Stimulated activated CD8-positive, alpha-beta memory T cell treated with anti-CD3 and anti-CD28 coated beads, Interleukin-4, amount 100 ng/mL, for 24 hours (primary cell): Measurements from ENCODE around the gene WDR37.
A peak's percentile ranks its signal among the peaks of the same experiment; 100 is the strongest.
"Not testable (repeated sequence)": the region's sequence is repeated elsewhere in the genome, so short reads cannot be mapped to it uniquely, and the experiment has no call there.

Source experiments
- DNase-seq: peaks from one replicate; pipeline ENCODE4 v3.0.0-alpha.2; 2020; ENCODE audit warnings: low read depth

The WDR37 gene, protein sequence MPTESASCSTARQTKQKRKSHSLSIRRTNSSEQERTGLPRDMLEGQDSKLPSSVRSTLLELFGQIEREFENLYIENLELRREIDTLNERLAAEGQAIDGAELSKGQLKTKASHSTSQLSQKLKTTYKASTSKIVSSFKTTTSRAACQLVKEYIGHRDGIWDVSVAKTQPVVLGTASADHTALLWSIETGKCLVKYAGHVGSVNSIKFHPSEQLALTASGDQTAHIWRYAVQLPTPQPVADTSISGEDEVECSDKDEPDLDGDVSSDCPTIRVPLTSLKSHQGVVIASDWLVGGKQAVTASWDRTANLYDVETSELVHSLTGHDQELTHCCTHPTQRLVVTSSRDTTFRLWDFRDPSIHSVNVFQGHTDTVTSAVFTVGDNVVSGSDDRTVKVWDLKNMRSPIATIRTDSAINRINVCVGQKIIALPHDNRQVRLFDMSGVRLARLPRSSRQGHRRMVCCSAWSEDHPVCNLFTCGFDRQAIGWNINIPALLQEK

DNA sequence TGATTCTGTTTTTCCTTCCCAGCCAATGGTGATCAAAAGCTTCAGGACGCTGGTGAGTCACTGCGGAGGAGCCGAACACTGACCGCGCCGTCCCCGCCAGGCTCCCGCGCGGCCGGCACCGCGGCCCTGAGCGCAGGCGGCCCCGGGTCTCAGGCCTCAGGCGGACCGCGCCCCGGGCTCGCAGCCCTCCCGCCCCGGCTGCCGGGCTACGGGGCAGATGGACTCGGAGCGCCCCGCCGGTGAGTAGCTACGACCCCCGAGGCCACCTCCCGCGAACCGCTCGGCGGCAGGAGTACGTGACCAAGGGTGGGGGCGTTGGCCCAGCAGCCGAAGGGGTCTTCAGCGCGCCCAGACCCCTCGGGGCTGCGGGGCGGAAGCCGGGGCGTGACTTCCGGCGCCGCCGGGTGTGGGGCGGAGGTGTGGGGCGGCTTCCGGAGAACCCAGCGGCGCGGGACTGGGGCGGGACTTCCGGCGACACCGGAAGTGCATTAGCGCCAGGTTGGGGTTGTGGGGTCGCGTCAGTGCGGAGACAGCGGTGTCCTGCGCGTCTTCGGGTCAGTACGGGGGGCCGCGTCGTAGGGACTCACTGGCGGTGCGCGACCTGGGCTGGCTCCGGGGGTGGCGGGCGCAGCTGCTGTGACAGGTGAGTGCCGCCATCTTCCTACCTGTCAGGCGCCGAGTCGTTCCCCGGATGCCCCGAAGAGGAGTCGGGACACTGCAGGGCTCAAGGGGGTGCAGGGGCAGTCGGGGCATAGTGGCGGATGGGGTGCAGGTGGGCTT lies at the start of gene WDR37:
Gene WDR37, plus strand, starts transcription at position 60 of the 780 bp plus-strand sequence. CDS start 15,771 bp downstream, outside the sequence.
- peak; percentile 85 for DNase-seq

DNA sequence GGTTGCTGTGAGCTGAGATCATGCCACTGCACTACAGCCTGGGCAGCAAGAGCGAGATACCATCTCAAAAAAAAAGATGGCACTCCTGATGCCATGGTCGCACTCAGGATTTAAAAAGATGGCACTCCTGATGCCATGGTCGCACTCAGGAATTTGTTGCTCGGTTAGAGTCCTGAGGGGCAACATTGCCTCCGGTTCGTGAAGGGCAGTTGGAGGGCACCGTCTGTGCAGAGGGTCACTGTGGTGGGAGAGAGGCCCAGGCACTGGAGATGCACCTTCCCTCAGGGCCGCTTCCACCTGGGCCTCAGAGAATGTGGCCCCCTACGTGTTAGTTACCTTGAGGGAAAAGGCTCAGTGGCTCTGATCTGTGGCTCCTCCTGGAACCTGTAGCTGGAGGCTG lies 49.6 kb upstream of the WDR37 start:
- DNase-seq = no peak

DNA sequence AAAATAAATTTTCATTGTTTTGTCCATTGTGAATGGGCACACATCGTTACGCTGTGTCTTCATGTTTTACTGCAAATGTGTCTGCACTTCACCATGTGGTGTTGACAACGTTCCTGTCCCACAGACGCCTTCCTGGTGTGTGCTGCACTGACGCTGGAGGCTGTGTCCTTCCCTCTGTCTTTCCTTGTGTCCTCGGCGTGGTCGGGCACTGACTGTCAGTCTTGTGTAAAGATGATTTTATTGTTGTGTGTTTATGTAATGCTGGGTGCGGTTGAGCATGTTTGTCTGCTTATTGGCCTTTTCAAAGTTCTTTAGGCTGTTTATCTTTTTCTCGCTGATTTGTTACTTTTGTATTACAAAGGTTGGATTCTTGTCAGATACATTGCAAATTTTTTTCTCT lies 48.6 kb upstream of the WDR37 start:
- DNase-seq = no peak

DNA sequence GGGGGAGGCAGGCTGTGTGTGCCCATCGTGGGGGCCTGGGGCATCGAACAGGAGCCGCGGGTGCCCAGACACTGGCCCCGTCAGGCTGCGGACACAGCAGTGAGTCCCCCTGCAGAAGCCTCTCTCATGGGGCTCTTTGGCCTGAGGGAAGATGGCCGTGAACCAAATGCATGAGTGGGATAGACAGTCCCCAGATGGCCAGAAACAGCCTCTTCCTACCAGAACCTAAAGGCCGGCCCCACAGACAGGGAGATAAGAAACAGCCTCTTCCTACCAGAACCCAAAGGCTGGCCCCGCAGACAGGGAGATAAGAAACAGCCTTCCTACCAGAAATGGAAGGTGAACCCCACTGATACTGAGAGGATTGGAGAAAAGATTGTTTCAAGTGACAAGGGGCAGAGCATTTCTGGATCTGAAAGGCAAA lies 47.1 kb upstream of the WDR37 start:
- DNase-seq = no peak

DNA sequence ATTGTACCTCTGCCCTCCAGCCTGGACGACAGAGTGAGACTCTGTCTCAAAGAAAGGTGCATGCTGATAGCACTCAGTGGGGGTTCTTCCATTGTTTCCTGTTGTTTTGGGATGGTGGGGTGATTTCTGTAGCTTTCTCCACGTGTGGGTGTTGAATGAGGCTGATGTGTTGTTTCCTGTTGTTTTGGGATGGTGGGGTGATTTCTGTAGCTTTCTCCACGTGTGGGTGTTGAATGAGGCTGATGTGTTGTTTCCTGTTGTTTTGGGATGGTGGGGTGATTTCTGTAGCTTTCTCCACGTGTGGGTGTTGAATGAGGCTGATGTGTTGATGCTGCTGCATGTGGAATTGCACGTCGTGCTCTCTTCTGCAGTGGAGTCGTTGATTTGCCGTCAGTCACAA lies 46.2 kb upstream of the WDR37 start:
- DNase-seq = not testable (repeated sequence)

DNA sequence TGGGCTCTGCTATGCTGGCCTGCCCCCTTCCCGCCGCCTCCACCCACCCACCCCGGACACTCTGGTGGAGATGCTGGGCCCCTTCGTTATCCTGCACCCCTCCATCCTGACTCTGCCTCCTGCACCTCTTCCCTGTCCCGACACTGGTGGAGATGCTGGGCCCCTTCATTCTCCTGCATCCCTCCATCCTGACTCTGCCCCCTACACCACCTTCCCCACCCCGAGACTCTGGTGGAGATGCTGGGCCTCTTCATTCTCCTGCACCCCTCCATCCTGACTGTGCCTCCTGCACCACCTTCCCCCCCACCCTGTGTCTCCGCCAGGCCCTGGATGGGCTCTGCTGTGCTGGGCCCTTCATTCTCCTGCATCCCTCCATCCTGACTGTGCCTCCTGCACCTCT lies 45.5 kb upstream of the WDR37 start:
- DNase-seq = no peak

DNA sequence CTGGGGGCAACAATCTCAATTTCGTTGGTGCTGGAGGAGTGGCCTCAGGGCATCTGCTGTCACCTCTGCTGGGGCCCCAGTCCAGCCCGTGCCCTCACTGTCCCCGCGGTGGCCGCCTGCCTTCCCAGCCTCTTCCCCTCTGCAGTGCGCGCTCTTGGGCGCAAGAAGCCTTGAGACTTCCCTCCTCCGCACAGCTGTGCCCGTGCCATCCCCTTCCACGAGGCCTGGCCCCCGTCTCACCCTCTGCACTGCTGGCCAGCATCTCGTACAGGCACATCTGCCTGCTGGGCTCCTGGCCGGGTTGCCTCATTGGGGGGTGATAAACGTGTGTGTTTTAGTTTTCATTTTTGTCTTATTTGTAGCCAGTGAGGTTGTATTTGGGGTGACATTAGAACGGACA lies 44.5 kb upstream of the WDR37 start:
- no peak for DNase-seq

DNA sequence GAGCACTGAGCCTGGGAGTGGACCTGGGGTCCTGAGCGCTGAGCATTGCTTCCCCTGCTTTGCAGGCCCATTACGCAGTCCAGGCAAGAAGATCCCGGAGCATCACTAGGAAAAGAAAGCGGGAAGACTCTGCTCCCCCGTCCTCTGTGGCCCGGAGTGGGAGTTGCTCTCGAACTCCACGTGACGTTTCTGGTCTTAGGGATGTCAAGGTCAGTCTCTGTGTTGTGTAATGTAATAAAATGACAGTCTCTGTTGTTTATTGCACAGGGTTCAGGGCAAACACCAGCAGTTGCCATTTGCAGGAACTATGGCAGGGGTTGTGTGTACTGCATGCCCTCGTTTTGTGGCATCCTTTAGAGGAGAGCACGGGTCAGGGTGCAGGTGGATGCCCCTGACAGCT lies 40.5 kb upstream of the WDR37 start:
- DNase-seq = no peak

DNA sequence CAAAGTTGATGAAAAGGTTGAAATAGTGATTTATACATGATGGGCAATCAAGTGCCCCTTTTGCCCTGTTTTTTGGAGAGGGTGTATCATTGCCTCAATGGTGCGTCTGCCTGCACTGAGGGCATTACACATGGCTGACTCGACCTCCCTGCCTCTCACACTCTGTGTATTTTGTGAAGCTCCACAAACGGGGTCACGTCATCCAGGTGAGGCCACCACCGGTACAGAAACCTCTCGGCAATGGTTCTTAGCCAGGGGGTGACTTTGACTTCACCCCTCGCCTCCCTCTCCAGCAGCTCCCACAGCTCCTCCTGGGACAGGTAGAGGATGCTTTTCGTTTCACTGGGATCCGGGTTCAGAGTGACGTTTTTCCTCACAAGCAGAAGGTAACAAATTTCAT lies 36.8 kb upstream of the WDR37 start:
- DNase-seq = no peak

DNA sequence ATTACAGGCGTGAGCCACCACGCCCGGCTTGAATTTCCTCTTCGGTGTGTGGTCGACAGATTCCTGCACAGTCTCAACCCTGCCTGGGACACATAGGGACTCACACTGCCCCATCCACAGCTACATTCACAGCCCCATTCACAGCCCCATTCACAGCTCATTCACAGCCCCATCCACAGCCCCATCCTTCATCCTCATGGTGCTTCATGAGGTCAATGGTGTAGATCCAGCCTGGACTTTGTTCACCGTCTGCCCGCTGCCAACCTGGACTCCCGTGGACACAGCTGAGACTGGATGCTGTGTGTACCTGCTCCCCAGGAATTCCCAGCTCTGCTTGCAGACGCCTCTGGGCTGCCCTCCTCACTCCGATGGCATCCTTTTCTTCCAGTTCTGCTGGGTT lies 35.7 kb upstream of the WDR37 start:
- DNase-seq = no peak

DNA sequence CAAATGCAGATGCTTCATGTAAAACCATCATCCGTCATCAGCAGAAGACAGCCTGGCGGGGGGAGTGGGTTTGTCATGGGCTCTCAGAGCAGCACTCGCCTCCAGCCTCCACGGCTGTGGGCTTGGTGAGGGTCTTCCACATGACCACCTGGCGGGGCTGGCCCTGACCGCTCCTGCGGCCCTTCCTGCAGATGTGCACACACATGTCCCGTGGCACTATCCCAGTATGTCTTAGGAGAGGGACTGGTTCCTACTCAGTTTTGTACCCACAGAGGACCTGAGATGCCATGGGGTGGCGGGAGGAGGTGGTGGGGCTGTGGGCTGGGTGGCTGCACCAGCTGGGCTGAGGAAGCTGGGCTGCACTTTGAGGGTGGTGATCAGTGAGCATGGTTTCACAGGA lies 35.2 kb upstream of the WDR37 start:
- no peak for DNase-seq

DNA sequence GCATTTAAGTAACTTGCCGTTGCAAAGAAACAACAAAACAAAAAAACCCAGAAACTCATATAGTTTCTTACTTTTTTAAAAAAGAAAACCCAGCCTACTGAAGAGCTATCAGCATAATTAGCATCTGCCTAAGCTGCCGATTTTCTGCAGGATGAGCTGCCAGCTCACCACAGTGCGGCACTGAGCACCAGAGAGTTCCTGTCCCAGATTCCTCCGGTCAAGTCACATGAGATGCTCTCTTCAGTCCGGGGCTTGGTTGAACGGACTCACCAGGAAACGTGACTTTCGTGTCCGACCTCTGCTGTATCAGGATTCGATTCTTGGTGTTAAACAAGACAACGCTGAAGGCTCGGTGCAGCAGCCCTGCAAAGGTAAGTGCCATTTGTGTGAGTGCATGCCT lies 33.8 kb upstream of the WDR37 start:
- DNase-seq = no peak

DNA sequence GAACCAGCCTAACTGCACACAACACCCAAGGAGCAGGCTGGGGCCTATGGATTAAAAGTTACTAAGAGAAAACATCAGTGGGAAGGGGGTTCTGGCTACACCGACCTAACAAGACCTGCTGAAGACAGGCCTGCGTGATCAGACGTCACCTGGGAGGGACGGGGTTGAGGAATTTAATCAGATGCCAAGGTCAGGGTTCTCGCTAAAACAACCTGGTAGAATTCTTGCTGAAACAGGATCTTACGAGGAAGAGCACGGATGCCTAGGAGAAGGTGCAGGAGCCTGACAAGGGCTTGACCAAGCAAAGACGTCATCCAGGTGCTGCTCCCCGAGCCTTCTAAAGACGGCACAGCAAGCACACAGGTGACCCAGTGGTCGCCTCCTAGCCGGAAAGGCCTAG lies 32.1 kb upstream of the WDR37 start:
- no peak for DNase-seq

DNA sequence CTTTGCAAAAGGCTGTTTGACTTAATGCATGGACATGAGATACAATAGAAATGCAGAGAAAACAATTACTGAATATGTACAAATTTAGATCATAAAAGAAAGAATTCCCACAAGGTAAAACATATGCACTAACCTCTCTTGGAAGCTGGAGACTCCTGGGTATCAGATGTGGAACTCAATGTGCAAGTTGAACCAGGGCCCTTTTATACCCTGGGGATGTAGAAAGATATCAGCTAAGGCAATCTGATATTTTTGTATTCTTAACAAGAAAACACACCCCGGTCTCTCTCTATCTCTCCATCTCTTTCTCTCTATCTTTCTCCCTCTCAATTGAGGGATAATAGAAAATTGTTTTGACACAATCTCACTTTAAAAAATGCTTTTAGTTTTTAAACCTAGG lies 30.5 kb upstream of the WDR37 start, which contains the start of gene IDI2:
Gene IDI2, minus strand, starts transcription at position 177 of the 400 bp plus-strand sequence. CDS start 1,136 bp downstream, outside the sequence.
- DNase-seq = no peak

DNA sequence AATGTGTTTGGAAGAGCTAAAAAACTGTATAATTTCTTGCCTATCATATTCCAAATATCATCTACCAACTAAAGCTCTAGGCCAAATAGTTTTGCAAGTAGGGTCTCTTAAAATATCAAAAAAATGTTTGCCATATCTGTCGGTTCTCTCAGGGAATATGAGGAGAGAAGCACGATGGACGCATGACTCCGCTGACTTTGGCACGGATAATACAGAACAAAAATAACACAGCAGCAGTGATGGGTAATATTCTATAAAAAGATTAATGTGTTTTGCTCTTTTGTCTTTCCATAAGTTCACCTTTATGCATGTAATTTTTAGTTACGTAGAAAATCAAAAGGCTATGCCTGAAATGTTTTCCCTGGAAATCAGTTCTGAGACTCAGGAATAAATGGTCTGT lies 29.6 kb upstream of the WDR37 start:
- no peak for DNase-seq

DNA sequence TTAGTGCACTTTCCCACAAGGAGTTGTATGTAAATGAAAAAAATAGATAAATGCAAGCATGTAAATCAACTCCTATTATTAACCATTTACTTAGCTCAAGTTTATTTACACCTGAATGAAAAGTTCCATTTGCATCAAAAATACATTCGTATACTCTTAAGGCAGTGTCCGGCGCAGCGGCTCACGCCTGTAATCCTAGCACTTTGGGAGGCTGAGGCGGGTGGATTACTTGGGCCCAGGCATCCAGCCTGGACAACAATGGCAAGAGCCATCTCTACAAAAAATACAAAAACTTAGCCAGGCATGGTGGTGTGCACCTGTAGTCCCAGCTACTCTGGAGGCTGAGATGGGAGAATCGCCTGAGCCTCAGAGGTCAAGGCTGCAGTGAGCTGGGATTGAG lies 26.3 kb upstream of the WDR37 start:
- no peak for DNase-seq

DNA sequence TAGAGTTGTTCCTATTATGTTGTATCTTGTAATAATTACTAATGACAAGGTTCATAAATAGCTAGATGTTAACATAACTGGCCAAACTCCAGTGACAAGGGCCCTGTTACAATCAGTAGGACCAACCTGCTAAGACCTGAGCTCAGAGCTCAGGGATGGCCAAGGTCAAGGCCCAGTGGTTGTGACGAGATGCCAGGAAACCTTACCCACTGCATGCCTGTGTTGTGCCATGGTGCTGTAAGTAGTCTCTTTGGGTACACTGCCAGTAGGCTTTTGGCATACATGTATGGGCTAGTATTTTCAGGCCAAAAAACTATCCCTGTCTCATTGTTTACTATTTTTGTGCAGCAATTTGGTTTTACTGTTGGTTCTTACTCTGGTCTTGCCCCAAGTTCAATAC lies 22.6 kb upstream of the WDR37 start:
- DNase-seq = no peak

DNA sequence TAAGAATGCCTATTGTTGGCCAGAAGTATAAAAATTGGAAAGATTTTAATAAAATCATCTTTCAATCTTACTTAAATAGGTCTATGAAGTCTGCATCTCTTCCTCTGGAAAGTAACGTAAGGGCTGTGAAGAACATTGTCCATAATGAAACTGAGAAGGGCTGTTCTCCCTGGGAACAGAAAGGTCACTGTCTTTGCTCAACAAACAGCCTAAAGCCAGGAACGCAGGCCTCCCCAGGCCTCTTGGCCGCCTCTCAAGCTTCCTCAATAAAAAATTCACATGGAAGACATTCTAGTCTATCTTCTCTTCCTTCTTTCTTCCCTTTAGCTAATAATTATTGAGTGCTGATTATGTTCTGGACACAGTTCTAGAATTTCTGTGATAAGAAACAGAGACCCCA lies 21.4 kb upstream of the WDR37 start:
- no peak for DNase-seq

DNA sequence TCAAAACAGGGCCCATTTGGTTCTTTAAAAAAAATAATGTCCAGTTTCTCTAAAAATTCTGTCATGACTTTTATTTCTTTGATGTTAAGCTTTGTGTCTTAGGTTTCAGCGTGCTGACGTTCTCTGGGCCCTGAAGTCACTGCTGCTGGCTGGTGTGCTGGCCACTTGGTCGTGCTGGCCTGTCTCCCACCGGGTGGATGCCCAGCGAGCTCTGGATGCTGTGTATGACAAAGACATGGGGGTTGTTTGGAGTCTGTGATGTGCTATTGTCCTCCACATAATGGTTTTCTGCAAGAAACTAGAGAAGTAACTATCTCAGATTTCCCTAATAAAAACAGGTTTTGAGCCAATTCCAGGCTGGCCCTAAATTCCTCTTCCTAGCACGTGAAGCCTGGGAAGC lies 21.0 kb upstream of the WDR37 start:
- DNase-seq = no peak

DNA sequence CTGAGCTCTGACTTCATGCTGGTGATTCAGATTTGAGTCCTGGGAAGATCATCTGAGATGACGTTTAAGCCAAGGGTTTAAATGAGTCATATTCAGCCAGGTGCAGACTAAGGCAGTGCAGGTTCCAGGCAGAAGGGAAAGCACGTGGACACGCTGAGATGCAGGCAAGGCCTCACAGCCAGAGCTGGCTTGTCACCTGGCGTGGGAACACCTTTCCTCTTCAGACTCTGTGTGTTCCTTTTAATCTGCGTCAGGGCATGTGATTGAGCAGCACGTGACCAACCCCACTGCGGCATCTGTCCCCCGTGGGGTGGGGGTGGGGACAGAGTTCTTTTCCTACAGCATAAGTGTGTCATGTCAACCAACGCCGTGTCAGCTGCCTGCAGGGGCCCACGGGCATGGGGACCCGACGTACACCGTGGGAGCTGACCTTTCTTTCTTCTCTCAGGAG lies 19.8 kb upstream of the WDR37 start:
- no peak for DNase-seq

DNA sequence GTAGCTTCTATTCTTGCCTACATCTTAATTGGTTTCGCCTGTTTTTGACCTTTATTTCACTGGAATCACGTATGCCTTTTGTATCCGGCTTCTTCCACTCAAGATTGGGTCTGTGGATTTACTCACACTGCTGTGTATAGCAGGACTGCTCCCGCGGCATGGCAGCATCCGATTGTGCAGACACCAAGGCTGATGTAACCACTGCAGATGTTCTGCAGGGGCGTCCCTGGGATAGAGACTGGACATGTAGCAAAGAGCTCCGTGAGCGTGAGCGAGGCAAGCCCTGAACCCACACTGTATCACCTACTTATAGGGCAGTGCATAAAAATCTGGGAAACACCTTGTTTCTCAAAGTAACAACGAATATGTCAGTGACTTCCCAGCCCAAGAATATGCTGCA lies 19.1 kb upstream of the WDR37 start:
- no peak for DNase-seq

DNA sequence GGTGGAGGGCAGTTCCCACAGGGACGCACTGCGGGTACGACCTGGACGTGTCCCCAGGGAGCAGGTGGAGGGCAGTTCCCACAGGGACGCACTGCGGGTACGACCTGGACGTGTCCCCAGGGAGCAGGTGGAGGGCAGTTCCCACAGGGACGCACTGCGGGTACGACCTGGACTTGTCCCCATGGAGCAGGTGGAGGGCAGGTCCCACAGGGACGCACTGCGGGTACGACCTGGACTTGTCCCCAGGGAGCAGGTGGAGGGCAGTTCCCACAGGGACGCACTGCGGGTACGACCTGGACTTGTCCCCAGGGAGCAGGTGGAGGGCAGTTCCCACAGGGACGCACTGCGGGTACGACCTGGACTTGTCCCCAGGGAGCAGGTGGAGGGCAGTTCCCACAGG lies 17.4 kb upstream of the WDR37 start:
- not testable (repeated sequence) for DNase-seq

DNA sequence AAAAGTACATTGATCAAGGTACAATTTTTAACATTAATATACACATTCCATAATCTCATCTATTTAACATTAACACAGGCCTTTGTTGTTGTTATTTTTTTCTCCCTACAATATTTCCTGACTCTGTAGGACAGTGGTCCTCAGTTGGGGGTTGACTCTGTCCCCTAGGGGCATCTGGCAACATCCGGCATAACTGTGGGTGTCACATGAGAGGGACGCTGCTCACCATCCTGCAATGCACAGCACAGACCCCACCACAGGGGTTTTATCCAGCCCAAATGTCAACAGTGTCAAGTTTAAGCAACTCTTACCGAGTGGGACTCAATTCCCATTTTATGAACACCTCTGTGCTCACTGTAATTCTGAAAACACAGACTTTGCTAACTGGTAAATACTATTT lies 16.1 kb upstream of the WDR37 start:
- no peak for DNase-seq
